HG03432 (cell line): Measurements from ENCODE around the gene MB21D2.
"Not testable (repeated sequence)": the region's sequence is repeated elsewhere in the genome, so short reads cannot be mapped to it uniquely, and the experiment has no call there.

Source experiments
- ATAC-seq: cut with Tn5 transposase; IDR thresholded peaks from one replicate; pipeline ENCODE4 v1.9.1; 2021; ENCODE audit warnings: mild to moderate bottlenecking, moderate library complexity; ENCODE audit not compliant: unreplicated experiment

The MB21D2 gene

DNA sequence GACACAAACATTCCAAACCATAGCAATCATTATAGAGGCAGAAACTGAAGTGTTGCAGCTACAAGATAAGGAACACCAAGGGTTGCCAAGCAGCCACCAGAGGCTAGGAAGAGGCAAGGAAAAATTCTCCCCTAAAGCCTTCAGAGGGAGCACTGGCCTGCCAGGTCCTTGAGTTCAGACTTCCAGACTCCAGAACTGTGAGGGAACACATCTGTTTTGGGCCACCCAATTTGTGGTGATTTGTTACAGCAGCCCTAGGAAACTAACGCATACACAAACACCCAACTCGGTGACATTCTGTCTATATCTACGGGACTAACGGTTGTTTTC is 54.6 kb downstream of the MB21D2 start:
- ATAC-seq = no peak

GRCh38 chr3:192862408-192863090 is 55.1 kb downstream of the MB21D2 start:
- no peak for ATAC-seq

GRCh38 chr3:192861972-192862371 is 55.7 kb downstream of the MB21D2 start:
- peak; percentile 57 for ATAC-seq

GRCh38 chr3:192860454-192860853 is 57.2 kb downstream of the MB21D2 start:
- no peak for ATAC-seq

DNA sequence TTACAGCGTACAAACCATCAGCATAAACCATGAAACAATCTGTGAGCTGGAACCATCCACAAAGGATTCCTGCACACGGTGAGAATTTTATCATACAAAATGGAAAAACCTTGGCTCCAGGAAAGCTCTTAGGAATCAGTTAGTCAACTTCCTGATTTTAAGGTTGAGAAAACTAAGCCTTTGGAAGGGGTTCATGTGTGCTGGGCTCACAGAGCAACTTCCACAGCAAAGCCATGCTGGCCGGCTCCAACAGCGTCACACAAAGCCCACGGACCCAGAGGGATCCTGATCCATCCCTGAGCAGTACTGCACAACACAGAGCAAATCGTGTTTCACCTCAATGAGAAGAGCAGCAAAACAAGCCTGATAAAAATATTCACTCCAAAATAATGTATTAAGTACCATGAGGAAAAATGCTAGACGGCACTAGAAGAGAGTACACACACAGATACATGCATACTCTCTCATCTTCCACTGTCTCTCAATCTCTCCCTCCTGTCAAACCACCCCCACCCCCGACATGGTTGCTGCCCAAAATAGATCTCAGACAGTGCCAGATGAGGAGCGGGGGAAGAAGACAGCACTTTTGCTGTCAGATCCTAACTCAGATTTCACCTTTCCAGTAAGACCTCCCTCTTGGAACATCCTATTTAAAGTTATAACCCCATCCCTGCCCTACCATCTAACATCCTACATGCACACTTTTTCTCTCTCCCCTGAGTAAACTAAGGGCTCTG is 58.6 kb downstream of the MB21D2 start:
- ATAC-seq = no peak

- no peak for ATAC-seq
These were observed 60.4 kb downstream of the MB21D2 start for GRCh38 chr3:192857260-192857661.

GRCh38 chr3:192855434-192855833 is 62.2 kb downstream of the MB21D2 start:
- peak; percentile 27 for ATAC-seq

GRCh38 chr3:192851821-192852372 is 65.8 kb downstream of the MB21D2 start:
- peak; percentile 49 for ATAC-seq

DNA sequence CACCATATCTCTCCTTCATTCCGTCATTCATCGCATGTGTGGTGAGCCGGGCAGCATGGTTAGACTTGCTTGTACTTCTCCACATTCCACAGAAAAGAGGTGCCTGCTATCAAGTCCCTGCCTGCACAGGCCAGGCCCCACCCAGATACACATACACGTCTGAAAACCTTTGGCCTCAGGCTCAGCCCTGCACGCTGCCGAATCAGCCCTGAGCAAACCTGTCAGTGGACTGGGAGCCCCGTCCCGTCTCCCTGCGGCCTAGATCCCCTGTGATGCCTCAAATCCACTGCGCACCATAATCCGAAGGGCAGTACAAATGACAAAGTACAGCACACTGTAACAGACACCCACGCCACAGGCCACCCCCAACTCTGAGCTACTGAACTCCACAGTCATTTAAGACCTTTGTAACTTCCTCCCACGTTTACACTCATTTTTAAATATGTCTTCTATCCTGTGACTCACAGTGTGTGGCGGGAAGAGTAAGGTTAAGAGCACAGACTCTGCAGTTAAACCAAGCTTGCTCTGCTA is 67.1 kb downstream of the MB21D2 start:
- peak; percentile 62 for ATAC-seq

DNA sequence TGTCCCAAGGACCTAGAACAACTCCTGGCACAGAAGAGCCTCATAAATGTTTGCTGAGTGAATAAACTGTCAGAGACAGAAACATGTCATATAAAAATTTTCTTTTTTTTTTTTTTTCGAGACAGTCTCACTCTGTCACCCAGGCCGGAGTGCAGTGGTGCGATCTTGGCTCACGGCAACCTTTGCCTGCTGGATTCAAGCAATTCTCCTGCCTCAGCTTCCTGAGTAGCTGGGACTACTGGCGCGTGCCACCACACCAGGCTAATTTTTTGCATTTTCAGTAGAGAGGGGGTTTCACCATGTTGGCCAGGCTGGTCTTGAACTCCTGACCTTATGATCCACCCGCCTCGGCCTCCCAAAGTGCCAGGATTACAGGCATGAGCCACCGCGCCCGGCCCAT is 67.8 kb downstream of the MB21D2 start:
- not testable (repeated sequence) for ATAC-seq

- peak; percentile 39 for ATAC-seq
These were observed 69.1 kb downstream of the MB21D2 start for GRCh38 chr3:192848371-192849233.

GRCh38 chr3:192847941-192848340 is 69.7 kb downstream of the MB21D2 start:
- no peak for ATAC-seq

DNA sequence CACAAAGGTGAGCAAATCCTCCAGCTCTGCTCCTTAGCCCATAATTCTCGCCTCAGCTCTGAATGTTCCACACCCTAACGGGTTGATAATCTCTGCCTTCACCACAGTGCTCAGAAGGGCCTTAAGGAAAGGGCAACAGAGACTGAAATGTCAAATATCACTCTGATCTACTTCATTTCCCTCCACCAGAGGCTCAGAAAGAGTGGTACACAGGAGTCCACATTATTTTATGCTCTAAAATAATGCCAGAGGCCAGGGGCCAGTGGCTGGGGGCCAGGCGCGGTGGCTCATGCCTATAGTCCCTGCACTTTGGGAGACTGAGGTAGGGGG is 72.2 kb downstream of the MB21D2 start:
- no peak for ATAC-seq

- no peak for ATAC-seq
These were observed 72.7 kb downstream of the MB21D2 start for GRCh38 chr3:192844836-192845525.

DNA sequence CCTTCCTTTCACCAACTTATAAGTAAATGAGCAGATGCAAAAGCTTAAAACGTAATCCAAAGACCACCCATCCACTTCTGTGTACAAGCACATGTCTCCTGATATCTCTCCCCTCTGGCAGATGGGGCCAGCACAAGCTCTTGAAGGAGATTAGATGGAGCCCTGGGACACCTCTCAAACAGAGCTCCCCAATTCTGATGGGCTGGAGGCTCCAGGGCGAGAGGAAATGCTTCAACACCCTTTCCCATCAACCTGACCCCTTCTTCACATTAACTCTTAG is 73.2 kb downstream of the MB21D2 start:
- ATAC-seq = no peak

DNA sequence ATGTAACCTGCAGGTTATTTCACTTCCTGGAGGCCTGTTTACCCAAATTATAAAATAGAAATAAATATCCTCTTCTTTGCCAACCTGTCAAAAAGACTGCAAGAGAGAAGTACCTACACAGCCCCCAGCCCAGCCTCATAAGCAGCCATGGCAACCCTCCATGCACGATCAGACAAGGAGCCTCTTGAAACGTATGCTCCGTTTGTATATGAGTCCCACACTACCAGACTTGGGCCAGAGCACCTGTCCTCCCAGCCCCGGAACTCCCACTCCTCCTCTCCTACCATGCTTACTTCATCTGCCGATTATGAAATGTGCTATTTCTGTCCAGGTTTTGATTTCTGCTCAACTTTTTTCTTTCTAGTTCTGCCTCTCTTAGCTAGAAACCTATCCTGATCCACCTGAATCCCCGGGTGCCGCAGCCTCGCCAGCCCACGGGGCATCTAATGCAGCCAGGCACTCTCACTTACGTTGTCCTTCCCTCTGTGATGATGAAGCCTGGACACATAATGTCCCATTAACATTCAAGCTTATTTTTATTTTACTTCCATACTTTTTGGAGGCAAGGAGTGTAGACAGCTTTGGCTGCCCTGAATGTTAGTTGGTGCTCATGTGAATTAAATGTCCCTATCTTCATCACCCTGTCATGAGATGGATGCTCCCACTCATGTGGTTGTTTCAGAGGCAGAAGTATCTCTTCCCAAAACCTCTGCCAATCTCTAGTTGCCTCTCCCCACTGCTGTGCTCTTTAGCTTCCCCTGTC is 73.8 kb downstream of the MB21D2 start:
- ATAC-seq = no peak

DNA sequence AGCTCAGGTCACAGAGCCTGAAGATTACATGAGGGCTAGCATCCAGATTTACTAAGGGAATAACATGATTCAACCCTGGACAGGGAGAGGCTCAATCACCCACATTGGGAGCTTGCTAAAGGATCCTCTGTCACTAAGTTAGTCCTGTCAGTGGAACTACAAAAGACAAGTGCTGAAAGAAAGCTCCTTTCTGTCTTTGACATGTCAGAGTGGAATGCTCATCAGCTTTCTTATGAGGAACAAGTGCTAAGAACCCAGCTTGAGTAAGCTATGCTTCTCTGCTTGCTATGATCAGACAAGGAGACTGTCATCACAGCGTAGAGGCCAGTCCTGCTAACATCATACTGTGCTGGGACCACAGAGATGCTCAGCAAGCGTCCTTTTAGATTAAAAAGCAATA is 74.5 kb downstream of the MB21D2 start:
- no peak for ATAC-seq

- ATAC-seq = no peak
These were observed 74.9 kb downstream of the MB21D2 start for GRCh38 chr3:192842711-192843110.

DNA sequence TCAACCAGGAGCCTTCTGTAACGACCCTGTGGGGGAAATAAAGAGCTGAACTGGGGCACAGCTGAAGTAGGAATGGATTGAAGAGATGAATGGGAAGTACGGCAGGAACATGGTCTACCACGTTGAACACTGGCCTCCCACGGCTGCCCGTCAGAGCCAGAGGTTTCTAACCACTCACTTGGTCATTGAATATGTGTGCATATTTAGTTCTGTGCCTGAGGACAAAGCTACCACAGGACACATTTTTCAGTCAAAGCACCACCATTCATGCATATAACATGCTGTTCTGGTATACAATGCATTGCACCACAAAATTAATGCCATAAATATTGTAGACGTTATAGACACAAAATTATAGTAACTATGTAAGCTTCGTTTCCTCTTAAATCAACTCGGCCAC is 75.5 kb downstream of the MB21D2 start:
- no peak for ATAC-seq

GRCh38 chr3:192841428-192841827 is 76.2 kb downstream of the MB21D2 start:
- ATAC-seq = no peak
